Measurements from ENCODE around the gene KLHL29. TPM values are rescaled to one million over a fixed set of nuclear protein-coding genes. Genes with fewer than 3 reads are reported as not detected.
A peak's percentile ranks its signal among the peaks of the same experiment; 100 is the strongest.

Gene KLHL29
- total and polyA plus RNA-seq, 2 of the 13 experiments (the other 11 are each of a cell fraction or from before 2014, with no cell fraction given) = 0.01 TPM; not detected in 1

DNA sequence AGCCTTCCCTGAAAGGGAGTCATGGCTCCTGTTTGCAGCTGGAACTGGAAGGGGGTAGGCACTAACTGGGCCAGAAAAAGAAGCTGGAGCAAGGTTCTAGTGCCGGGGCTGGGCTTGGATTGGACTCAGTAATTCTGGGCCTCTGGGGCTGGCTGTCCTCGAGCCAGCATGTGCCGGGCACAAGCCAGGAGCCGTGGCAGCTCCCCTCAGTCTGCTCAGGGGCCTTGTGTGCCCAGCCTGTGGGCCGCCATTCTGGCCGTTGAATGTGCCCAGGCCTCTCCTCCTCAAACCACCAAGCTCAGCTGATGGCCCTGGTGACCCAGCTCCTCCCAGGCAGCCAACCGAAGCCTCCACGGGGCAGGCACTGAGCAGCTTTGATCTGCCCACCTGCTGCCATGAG lies 119.6 kb downstream of the KLHL29 start (continued):
- TF ChIP-seq, protein P1, sequence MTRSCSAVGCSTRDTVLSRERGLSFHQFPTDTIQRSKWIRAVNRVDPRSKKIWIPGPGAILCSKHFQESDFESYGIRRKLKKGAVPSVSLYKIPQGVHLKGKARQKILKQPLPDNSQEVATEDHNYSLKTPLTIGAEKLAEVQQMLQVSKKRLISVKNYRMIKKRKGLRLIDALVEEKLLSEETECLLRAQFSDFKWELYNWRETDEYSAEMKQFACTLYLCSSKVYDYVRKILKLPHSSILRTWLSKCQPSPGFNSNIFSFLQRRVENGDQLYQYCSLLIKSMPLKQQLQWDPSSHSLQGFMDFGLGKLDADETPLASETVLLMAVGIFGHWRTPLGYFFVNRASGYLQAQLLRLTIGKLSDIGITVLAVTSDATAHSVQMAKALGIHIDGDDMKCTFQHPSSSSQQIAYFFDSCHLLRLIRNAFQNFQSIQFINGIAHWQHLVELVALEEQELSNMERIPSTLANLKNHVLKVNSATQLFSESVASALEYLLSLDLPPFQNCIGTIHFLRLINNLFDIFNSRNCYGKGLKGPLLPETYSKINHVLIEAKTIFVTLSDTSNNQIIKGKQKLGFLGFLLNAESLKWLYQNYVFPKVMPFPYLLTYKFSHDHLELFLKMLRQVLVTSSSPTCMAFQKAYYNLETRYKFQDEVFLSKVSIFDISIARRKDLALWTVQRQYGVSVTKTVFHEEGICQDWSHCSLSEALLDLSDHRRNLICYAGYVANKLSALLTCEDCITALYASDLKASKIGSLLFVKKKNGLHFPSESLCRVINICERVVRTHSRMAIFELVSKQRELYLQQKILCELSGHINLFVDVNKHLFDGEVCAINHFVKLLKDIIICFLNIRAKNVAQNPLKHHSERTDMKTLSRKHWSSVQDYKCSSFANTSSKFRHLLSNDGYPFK (CRISPR knock-in tag; IDR thresholded peaks at IDR 0.05; ENCODE audit: borderline replicate concordance) = no peak
- TF ChIP-seq KMT2A (CRISPR knock-in tag; IDR thresholded peaks at IDR 0.05) = no peak

DNA sequence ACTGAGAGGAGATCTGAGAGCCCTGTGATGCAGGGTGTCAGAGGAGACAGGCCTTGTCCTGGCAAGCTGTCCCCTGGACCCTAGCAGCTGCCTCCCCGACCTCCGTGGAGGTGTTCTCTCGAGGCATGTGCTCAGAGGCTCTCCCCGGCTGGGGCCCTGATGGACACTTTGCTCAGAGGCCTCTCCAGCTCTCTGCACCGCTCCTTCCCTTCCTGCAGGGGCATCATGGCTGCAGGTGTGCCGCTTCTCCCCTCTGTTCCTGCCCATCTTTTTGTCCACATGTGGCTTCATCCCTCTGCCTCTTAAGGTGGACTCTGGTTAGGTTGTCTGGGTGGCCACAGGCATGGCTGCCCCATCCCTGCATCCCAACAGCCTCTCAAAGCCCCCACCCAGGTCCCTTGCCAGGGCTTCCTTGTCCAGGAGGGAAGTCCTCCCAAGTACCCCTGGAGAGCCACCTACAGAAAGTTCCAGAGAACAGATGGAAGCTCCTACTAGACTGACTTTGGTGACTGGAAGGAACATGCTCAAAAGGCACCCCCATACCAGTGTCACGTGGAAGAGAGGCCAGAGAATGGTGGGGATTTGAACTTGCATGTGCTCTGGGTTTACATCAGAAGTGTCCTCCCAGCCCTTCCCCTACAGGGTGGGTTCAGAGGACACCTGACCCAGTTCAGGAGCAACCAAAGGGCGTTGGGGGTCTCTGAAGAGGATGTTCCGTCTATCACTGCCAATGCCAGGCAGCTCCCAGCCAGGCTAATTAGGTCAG lies 120.4 kb downstream of the KLHL29 start:
- peak; percentile 76 for ATAC-seq
- CTCF ChIA-PET (ENCODE audit: low intra/inter-chr PET ratio, low total read pairs) = no interaction called here

More for the DNA sequence above, 120.4 kb downstream of the KLHL29 start:
- no peaks in the 10 kb centered on the region for H3K9me3 ChIP-seq (ENCODE audit: low read length)
- H3K4me3 ChIP-seq (replicated peaks in 1 of 3; ENCODE audit: insufficient read depth in 1 of 3, low read depth in 2 of 3, low read length in 3 of 3) = no peak overlapping the region
- in situ Hi-C loops (cut with HindIII; ENCODE audit: extremely low pct_ligation_motif_present, low pct_unique_long_range_greater_than_20kb) = no loop called here
- H3K36me3 ChIP-seq (replicated peaks in 1 of 2; ENCODE audit: control insufficient read depth in 1 of 2, insufficient read depth in 2 of 2, low read length in 2 of 2) = no peaks in the 10 kb centered on the region
- 0 out of 2 replicates have a peak, but pooled peaks have one; percentile 11 for TF ChIP-seq RAD21 (CRISPR knock-in tag; IDR thresholded peaks at IDR 0.05)
- TF ChIP-seq ARHGAP35 (CRISPR knock-in tag; IDR thresholded peaks at IDR 0.05; ENCODE audit: borderline replicate concordance) = no peak
- TF ChIP-seq, protein P2, sequence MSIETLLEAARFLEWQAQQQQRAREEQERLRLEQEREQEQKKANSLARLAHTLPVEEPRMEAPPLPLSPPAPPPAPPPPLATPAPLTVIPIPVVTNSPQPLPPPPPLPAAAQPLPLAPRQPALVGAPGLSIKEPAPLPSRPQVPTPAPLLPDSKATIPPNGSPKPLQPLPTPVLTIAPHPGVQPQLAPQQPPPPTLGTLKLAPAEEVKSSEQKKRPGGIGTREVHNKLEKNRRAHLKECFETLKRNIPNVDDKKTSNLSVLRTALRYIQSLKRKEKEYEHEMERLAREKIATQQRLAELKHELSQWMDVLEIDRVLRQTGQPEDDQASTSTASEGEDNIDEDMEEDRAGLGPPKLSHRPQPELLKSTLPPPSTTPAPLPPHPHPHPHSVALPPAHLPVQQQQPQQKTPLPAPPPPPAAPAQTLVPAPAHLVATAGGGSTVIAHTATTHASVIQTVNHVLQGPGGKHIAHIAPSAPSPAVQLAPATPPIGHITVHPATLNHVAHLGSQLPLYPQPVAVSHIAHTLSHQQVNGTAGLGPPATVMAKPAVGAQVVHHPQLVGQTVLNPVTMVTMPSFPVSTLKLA (IDR thresholded peaks at IDR 0.05) = peak; percentile 93
- TF ChIP-seq, protein P3, sequence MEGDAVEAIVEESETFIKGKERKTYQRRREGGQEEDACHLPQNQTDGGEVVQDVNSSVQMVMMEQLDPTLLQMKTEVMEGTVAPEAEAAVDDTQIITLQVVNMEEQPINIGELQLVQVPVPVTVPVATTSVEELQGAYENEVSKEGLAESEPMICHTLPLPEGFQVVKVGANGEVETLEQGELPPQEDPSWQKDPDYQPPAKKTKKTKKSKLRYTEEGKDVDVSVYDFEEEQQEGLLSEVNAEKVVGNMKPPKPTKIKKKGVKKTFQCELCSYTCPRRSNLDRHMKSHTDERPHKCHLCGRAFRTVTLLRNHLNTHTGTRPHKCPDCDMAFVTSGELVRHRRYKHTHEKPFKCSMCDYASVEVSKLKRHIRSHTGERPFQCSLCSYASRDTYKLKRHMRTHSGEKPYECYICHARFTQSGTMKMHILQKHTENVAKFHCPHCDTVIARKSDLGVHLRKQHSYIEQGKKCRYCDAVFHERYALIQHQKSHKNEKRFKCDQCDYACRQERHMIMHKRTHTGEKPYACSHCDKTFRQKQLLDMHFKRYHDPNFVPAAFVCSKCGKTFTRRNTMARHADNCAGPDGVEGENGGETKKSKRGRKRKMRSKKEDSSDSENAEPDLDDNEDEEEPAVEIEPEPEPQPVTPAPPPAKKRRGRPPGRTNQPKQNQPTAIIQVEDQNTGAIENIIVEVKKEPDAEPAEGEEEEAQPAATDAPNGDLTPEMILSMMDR (CRISPR knock-in tag; IDR thresholded peaks at IDR 0.05) = peak; percentile 38; the same call in 1 of the 2 replicates
- TF ChIP-seq STAG1 (CRISPR knock-in tag; IDR thresholded peaks at IDR 0.05) = peak; percentile 57
- intact Hi-C loops (cut with micrococcal nuclease; ENCODE audit: unreplicated experiment) = no loop called here
- no peaks in the 10 kb centered on the region for H3K79me2 ChIP-seq (ENCODE audit: insufficient read depth, low read length)
- peaks cover 34% of the 10 kb centered on the region for H3K4me1 ChIP-seq (ENCODE audit: insufficient read depth, low read length)
- H3K27ac ChIP-seq (ENCODE audit: extremely low read length, insufficient read depth, low read length) = no peak overlapping the region
- BruUV-seq (replicated peaks) = no TSS peak
- no peak overlapping the region for H3K4me2 ChIP-seq (ENCODE audit: low read depth, low read length)
- H3K27me3 ChIP-seq (ENCODE audit: control insufficient read depth in 1 of 2, insufficient read depth in 2 of 2, low read length in 2 of 2) = peaks cover 3 to 59% of the 10 kb centered on the region in 2 experiments
- H4K20me1 ChIP-seq (ENCODE audit: insufficient read depth, low read length) = no peaks in the 10 kb centered on the region; the same call in 1 of the 2 replicates
- no peak overlapping the region for H2AFZ ChIP-seq (ENCODE audit: low read length)
- H3K9ac ChIP-seq (ENCODE audit: insufficient read depth, low read depth, low read length) = no peak overlapping the region
- POLR2A ChIA-PET = no interaction called here
- 16% methylated on average over 7 of the region's 9 CpGs for WGBS (ENCODE audit: low lambda C conversion rate)
- peak; percentile 76 for FAIRE-seq
- DNase-seq (ENCODE audit: low spot score) = no peak

All from HepG2 (cell line).